Endodermal cell (in vitro differentiated cells): ENCODE results near the gene KAZN. TPM values are rescaled to one million over a fixed set of nuclear protein-coding genes. Genes with fewer than 3 reads are reported as not detected.

Experiments
- DNase-seq: peaks from one replicate; pipeline ENCODE4 v3.0.0-alpha.2; 2017
- H3K27ac ChIP-seq: 2 replicates; pipeline ENCODE4 v1.5.1; 2013; ENCODE audit warnings: mild to moderate bottlenecking, low read depth, low read length, moderate library complexity
- H3K27me3 ChIP-seq: 2 replicates; pipeline ENCODE4 v1.6.1; 2013; ENCODE audit warnings: mild to moderate bottlenecking, low read length, moderate library complexity; ENCODE audit not compliant: insufficient read depth, control insufficient read depth, poor library complexity, severe bottlenecking
- H3K36me3 ChIP-seq: 2 replicates; pipeline ENCODE4 v1.7.0; 2013; ENCODE audit warnings: mild to moderate bottlenecking, low read length, moderate library complexity; ENCODE audit not compliant: control insufficient read depth, insufficient read depth
- H3K4me1 ChIP-seq: one replicate; pipeline ENCODE4 v1.7.0; 2013; ENCODE audit warnings: low read length; ENCODE audit not compliant: control insufficient read depth, insufficient read depth
- H3K4me3 ChIP-seq: 2 replicates; pipeline ENCODE4 v1.5.1; 2013; ENCODE audit warnings: mild to moderate bottlenecking, low read length, moderate library complexity
- H3K9ac ChIP-seq: 2 replicates; pipeline ENCODE4 v1.6.1; 2013; ENCODE audit warnings: mild to moderate bottlenecking, low read length, moderate library complexity; ENCODE audit not compliant: poor library complexity, severe bottlenecking; ENCODE audit errors: extremely low read depth
- H3K9me3 ChIP-seq: 2 replicates; pipeline ENCODE4 v1.6.1; 2013; ENCODE audit warnings: mild to moderate bottlenecking, low read length, moderate library complexity; ENCODE audit not compliant: control insufficient read depth
- H3K27ac Mint-ChIP-seq: 2 replicates; pipeline ENCODE4 v1.8.0; 2020; ENCODE audit warnings: mixed read lengths
- H3K27me3 Mint-ChIP-seq: 2 replicates; pipeline ENCODE4 v1.8.0; 2021; ENCODE audit warnings: mild to moderate bottlenecking, mixed read lengths; ENCODE audit not compliant: insufficient read depth
- H3K36me3 Mint-ChIP-seq: 2 replicates; pipeline ENCODE4 v1.8.0; 2020; ENCODE audit warnings: low read depth, mixed read lengths
- H3K4me1 Mint-ChIP-seq: 2 replicates; pipeline ENCODE4 v1.8.0; 2020; ENCODE audit warnings: mixed read lengths
- H3K4me3 Mint-ChIP-seq: 2 replicates; pipeline ENCODE4 v1.8.0; 2020; ENCODE audit warnings: mild to moderate bottlenecking, moderate library complexity, mixed read lengths
- H3K9me3 Mint-ChIP-seq: 2 replicates; pipeline ENCODE4 v1.8.0; 2020; ENCODE audit warnings: mild to moderate bottlenecking, mixed read lengths
- CTCF ChIP-seq: fragments of 200-600 bp; sonication (generic); conservative IDR thresholded peaks from 2 replicates; pipeline ENCODE4 v1.5.0; 2021; ENCODE audit warnings: antibody characterized with exemption, mild to moderate bottlenecking
- WGBS, 2 experiments: methylation state at CpG; one replicate each; pipeline versions ENCODE4 v1.1.5 to v1.1.7; 2013; ENCODE audit warnings: missing lambda C conversion rate in 2 of 2, mixed read lengths in 1 of 2; ENCODE audit not compliant: insufficient coverage in 1 of 2, insufficient read length in 1 of 2; 5-methylcytosine and 5-hydroxymethylcytosine counted together
- total RNA-seq, 2 donors: library from RNA; stranded (reverse); fragmentation: NEBNext Ultra II Directional in 1 of 2; extraction: Animal tissue kit (Norgen Biotek cat#: 25700) in 1 of 2; gene quantifications; 2 replicates in 1 of 2; 3 replicates in 1 of 2; pipeline ENCODE4 v1.2.1, GENCODE V29; 2021

KAZN gene
- total RNA-seq, 2 donors from 2014 or later, result 12.4 to 13.9 TPM

GRCh38 chr1:14552246-14552965 is 46.1 kb upstream of the KAZN start:
- H3K27ac Mint-ChIP-seq, result no peak overlapping the region
- no peaks in the 10 kb centered on the region for H3K36me3 Mint-ChIP-seq
- H3K27me3 Mint-ChIP-seq, result peaks cover 11% of the 10 kb centered on the region
- H3K9me3 Mint-ChIP-seq, result peaks cover 2% of the 10 kb centered on the region
- TF ChIP-seq CTCF, result no peak
- Histone ChIP-seq H3K9me3 (no peaks in the 10 kb centered on the region), H3K9ac (no peak overlapping the region), H3K36me3 (no peaks in the 10 kb centered on the region), H3K4me1 (no peaks in the 10 kb centered on the region), H3K27ac (no peak overlapping the region), H3K27me3 (no peaks in the 10 kb centered on the region), H3K4me3 (no peak overlapping the region)
- H3K4me3 Mint-ChIP-seq, result no peak overlapping the region
- 76 to 79% methylated on average over 10 to 11 of the region's 11 CpGs for WGBS, 2 experiments
- H3K4me1 Mint-ChIP-seq, result peaks cover 8% of the 10 kb centered on the region
- DNase-seq, result no peak

- H3K9ac ChIP-seq, result no peak overlapping the region
- WGBS, 2 experiments, result 90 to 96% methylated on average over 3 to 7 of the region's 7 CpGs
- Mint-ChIP-seq H3K36me3 (no peaks in the 10 kb centered on the region), H3K27ac (no peak overlapping the region), H3K4me1 (peaks cover 8% of the 10 kb centered on the region), H3K9me3 (peaks cover 2% of the 10 kb centered on the region), H3K27me3 (peaks cover 15% of the 10 kb centered on the region), H3K4me3 (no peak overlapping the region)
- H3K27me3 ChIP-seq, result no peaks in the 10 kb centered on the region
- H3K36me3 ChIP-seq, result no peaks in the 10 kb centered on the region
- TF ChIP-seq CTCF, result no peak
- DNase-seq, result no peak
- no peaks in the 10 kb centered on the region for H3K4me1 ChIP-seq
- H3K4me3 ChIP-seq, result no peak overlapping the region
- H3K27ac ChIP-seq, result no peak overlapping the region
- no peaks in the 10 kb centered on the region for H3K9me3 ChIP-seq
These were observed 44.8 kb upstream of the KAZN start for GRCh38 chr1:14553711-14554110.

GRCh38 chr1:14555091-14555490 is 43.4 kb upstream of the KAZN start:
- 79 to 85% methylated on average over 1 to 2 of the region's 2 CpGs for WGBS, 2 experiments
- no peak for TF ChIP-seq CTCF
- peaks cover 18% of the 10 kb centered on the region for H3K27me3 Mint-ChIP-seq

More at GRCh38 chr1:14555091-14555490, 43.4 kb upstream of the KAZN start:
- no peak overlapping the region for H3K27ac ChIP-seq
- H3K4me1 ChIP-seq, result no peaks in the 10 kb centered on the region
- Mint-ChIP-seq H3K27ac (no peak overlapping the region), H3K9me3 (peaks cover 2% of the 10 kb centered on the region), H3K36me3 (no peaks in the 10 kb centered on the region), H3K4me1 (peaks cover 4% of the 10 kb centered on the region), H3K4me3 (no peak overlapping the region)
- H3K4me3 ChIP-seq, result no peak overlapping the region
- no peaks in the 10 kb centered on the region for H3K9me3 ChIP-seq
- DNase-seq, result no peak
- H3K9ac ChIP-seq, result no peak overlapping the region
- no peaks in the 10 kb centered on the region for H3K27me3 ChIP-seq
- no peaks in the 10 kb centered on the region for H3K36me3 ChIP-seq
